IMR-90 (cell line): Measurements from ENCODE around the gene DIP2B.

Source experiments
- BHLHE40 ChIP-seq: fragments of 150-350 bp; IDR thresholded peaks from 2 replicates; pipeline ENCODE4 v1.6.1; 2016; ENCODE audit warnings: mild to moderate bottlenecking, low read depth, low read length
- CEBPB ChIP-seq: IDR thresholded peaks from 2 replicates; pipeline ENCODE4 v1.6.1; 2012; ENCODE audit warnings: low read depth, low read length, improper control_type of control experiment
- CHD1 ChIP-seq: IDR thresholded peaks from 2 replicates; pipeline ENCODE4 v1.6.1; 2012; ENCODE audit warnings: low read depth, low read length, improper control_type of control experiment
- FOS ChIP-seq: fragments of 150-350 bp; IDR thresholded peaks from 2 replicates; pipeline ENCODE4 v1.6.1; 2016; ENCODE audit warnings: low read depth, low read length
- MAFK ChIP-seq: IDR thresholded peaks from 2 replicates; pipeline ENCODE4 v1.6.1; 2012; ENCODE audit warnings: low read depth, low read length, improper control_type of control experiment
- MAZ ChIP-seq: IDR thresholded peaks from 2 replicates; pipeline ENCODE4 v1.6.1; 2012; ENCODE audit warnings: low read depth, mild to moderate bottlenecking, low read length, improper control_type of control experiment, moderate library complexity, borderline replicate concordance
- POLR2A ChIP-seq: IDR thresholded peaks from 2 replicates; pipeline ENCODE4 v1.6.1; 2012; ENCODE audit warnings: mild to moderate bottlenecking, low read depth, low read length
- RAD21 ChIP-seq: IDR thresholded peaks from 2 replicates; pipeline ENCODE4 v1.6.1; 2012; ENCODE audit warnings: low read length, improper control_type of control experiment
- RCOR1 ChIP-seq: IDR thresholded peaks from 2 replicates; pipeline ENCODE4 v1.6.1; 2012; ENCODE audit warnings: mild to moderate bottlenecking, low read length, improper control_type of control experiment; ENCODE audit not compliant: insufficient replicate concordance
- RFX5 ChIP-seq: IDR thresholded peaks from 2 replicates; pipeline ENCODE4 v1.8.0; 2012; ENCODE audit warnings: low read depth, mild to moderate bottlenecking, low read length, moderate library complexity
- TF ChIP-seq, protein P1 (sequence below): conservative IDR thresholded peaks from 2 replicates; pipeline ENCODE4 v1.5.1; 2012; ENCODE audit warnings: mild to moderate bottlenecking, low read depth, low read length, improper control_type of control experiment
- TF ChIP-seq, protein P2 (sequence below): fragments of 150-350 bp; IDR thresholded peaks from 2 replicates; pipeline ENCODE4 v1.6.1; 2017; ENCODE audit warnings: mild to moderate bottlenecking, antibody characterized with exemption, low read length, low read depth

DNA sequence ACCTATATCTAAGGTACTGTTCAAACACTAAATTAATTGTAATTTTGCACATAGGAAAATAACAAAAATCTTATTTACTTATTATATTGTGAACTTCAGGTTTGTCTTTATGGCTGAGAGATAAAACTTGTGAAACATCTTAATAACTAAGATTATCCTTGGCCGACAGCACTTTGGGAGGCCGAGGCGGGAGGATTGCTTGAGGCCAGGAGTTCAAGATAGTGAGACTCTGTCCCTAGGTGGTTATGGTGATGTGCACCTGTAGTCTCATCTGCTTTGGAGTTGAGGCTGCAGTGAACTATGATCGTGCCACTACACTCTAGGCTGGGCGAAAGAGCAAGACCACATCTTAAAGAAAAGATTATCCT lies 22.6 kb downstream of the DIP2B start:
- TF ChIP-seq RCOR1 = no peak
- TF ChIP-seq, protein P1, sequence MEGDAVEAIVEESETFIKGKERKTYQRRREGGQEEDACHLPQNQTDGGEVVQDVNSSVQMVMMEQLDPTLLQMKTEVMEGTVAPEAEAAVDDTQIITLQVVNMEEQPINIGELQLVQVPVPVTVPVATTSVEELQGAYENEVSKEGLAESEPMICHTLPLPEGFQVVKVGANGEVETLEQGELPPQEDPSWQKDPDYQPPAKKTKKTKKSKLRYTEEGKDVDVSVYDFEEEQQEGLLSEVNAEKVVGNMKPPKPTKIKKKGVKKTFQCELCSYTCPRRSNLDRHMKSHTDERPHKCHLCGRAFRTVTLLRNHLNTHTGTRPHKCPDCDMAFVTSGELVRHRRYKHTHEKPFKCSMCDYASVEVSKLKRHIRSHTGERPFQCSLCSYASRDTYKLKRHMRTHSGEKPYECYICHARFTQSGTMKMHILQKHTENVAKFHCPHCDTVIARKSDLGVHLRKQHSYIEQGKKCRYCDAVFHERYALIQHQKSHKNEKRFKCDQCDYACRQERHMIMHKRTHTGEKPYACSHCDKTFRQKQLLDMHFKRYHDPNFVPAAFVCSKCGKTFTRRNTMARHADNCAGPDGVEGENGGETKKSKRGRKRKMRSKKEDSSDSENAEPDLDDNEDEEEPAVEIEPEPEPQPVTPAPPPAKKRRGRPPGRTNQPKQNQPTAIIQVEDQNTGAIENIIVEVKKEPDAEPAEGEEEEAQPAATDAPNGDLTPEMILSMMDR = no peak
- TF ChIP-seq POLR2A = no peak
- TF ChIP-seq, protein P2, sequence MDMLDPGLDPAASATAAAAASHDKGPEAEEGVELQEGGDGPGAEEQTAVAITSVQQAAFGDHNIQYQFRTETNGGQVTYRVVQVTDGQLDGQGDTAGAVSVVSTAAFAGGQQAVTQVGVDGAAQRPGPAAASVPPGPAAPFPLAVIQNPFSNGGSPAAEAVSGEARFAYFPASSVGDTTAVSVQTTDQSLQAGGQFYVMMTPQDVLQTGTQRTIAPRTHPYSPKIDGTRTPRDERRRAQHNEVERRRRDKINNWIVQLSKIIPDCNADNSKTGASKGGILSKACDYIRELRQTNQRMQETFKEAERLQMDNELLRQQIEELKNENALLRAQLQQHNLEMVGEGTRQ = no peak
- TF ChIP-seq RFX5 = no peak
- no peak for TF ChIP-seq MAFK
- TF ChIP-seq BHLHE40 = no peak
- no peak for TF ChIP-seq RAD21
- TF ChIP-seq CHD1 = no peak
- no peak for TF ChIP-seq FOS
- TF ChIP-seq CEBPB = no peak
- TF ChIP-seq MAZ = no peak
